HG03439 (cell line): ENCODE data around the gene G6PC2.
"Not testable (repeated sequence)": the region's sequence is repeated elsewhere in the genome, so short reads cannot be mapped to it uniquely, and the experiment has no call there.

Experiments used
- ATAC-seq: cut with Tn5 transposase; IDR thresholded peaks from one replicate; pipeline ENCODE4 v1.9.1; 2021; ENCODE audit warnings: mild to moderate bottlenecking, moderate library complexity; ENCODE audit not compliant: unreplicated experiment

Gene G6PC2

GRCh38 chr2:168901003-168901402, at the start of gene G6PC2:
TSS of gene G6PC2 (plus strand) at chr2:168901291. CDS start at chr2:168901332, 41 bp downstream.
- ATAC-seq = no peak

- ATAC-seq = no peak
Measured at GRCh38 chr2:168851674-168852320, 49.3 kb upstream of the G6PC2 start.

GRCh38 chr2:168852481-168852880, 48.6 kb upstream of the G6PC2 start:
- ATAC-seq = no peak

GRCh38 chr2:168853471-168853870, 47.6 kb upstream of the G6PC2 start:
- ATAC-seq = no peak

GRCh38 chr2:168854651-168855050, 46.4 kb upstream of the G6PC2 start:
- no peak for ATAC-seq

- no peak for ATAC-seq
Measured at GRCh38 chr2:168855601-168856000, 45.5 kb upstream of the G6PC2 start.

GRCh38 chr2:168858146-168858545, 42.9 kb upstream of the G6PC2 start:
- no peak for ATAC-seq

- not testable (repeated sequence) for ATAC-seq
Measured at GRCh38 chr2:168867164-168867563, 33.9 kb upstream of the G6PC2 start.

GRCh38 chr2:168870369-168870768, 30.7 kb upstream of the G6PC2 start:
- ATAC-seq = not testable (repeated sequence)

GRCh38 chr2:168870824-168871223, 30.3 kb upstream of the G6PC2 start:
- ATAC-seq = not testable (repeated sequence)

- ATAC-seq = no peak
Measured at GRCh38 chr2:168874368-168875054, 26.6 kb upstream of the G6PC2 start.

- not testable (repeated sequence) for ATAC-seq
Measured at GRCh38 chr2:168882163-168882562, 18.9 kb upstream of the G6PC2 start.

- ATAC-seq = no peak
Measured at GRCh38 chr2:168884975-168885374, 16.1 kb upstream of the G6PC2 start.

GRCh38 chr2:168889635-168890005, 11.5 kb upstream of the G6PC2 start:
- peak; percentile 4 for ATAC-seq

- ATAC-seq = peak; percentile 99
Measured at GRCh38 chr2:168890006-168890782, 10.9 kb upstream of the G6PC2 start, which contains the start of gene SPC25. TSS of gene SPC25 (minus strand) at chr2:168890430. CDS start at chr2:168889519, 911 bp downstream.

- no peak for ATAC-seq
Measured at GRCh38 chr2:168892327-168892726, 8.8 kb upstream of the G6PC2 start.

- ATAC-seq = no peak
Measured at GRCh38 chr2:168894101-168894500, 7.0 kb upstream of the G6PC2 start.

GRCh38 chr2:168894720-168895119, 6.4 kb upstream of the G6PC2 start:
- ATAC-seq = no peak

- ATAC-seq = no peak
Measured at GRCh38 chr2:168895771-168896170, 5.3 kb upstream of the G6PC2 start.

- ATAC-seq = no peak
Measured at GRCh38 chr2:168896783-168897182, 4.3 kb upstream of the G6PC2 start.

GRCh38 chr2:168897449-168897848, 3.6 kb upstream of the G6PC2 start:
- no peak for ATAC-seq

- ATAC-seq = no peak
Measured at GRCh38 chr2:168903888-168904287, 2.8 kb downstream of the G6PC2 start.
